HG03097 (cell line): Measurements from ENCODE around the gene ACKR2.
"Not testable (repeated sequence)": the region's sequence is repeated elsewhere in the genome, so short reads cannot be mapped to it uniquely, and the experiment has no call there.

Source experiments
- ATAC-seq: cut with Tn5 transposase; IDR thresholded peaks from one replicate; pipeline ENCODE4 v1.9.1; 2021; ENCODE audit not compliant: unreplicated experiment, low FRiP score

Gene ACKR2

DNA sequence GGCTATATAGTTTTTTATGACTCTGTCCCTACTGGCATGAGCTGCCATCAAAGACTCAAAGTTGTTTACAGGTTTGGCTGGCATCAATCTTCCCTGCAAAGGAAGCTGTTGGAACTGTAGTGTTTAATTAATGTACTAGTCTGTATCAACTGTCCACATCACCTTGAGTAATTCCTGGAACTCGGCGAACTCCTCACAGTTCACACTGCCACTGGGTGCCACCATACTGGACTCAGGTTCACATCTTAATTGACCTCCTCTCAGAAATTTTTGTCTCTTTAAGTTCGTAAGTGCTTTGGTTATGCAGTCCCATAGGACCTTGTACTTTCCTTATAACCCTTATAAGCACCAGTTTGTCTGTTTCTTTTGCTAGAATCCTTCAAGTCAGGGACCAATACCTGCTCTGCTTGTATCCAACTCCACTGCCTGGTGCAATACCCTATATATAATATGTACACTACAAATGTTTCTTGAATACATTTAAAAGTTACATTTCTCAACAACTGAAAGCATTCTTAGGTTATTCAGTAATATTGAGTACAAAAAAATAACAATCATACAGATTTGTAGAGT lies 8.1 kb upstream of the ACKR2 start:
- ATAC-seq, result no peak

DNA sequence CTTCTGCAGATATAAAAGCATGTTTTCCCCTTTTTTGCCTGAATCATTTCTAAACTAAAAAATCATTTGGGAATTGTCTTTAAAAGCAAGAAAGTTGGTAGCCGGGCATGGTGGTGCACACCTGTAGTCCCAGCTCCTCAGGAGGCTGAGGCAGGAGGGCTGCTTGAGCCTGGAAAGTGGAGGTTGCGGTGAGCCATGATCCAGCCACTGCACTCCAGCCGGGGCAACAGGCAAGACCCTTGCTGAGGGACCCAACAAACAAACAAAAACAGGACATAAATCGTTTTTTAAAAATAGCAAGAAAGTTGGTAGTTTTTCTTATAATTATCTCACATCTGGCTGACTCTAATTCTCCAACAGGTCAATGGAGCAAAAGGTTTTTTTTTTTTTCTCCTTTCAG lies 7.5 kb upstream of the ACKR2 start:
- no peak for ATAC-seq

DNA sequence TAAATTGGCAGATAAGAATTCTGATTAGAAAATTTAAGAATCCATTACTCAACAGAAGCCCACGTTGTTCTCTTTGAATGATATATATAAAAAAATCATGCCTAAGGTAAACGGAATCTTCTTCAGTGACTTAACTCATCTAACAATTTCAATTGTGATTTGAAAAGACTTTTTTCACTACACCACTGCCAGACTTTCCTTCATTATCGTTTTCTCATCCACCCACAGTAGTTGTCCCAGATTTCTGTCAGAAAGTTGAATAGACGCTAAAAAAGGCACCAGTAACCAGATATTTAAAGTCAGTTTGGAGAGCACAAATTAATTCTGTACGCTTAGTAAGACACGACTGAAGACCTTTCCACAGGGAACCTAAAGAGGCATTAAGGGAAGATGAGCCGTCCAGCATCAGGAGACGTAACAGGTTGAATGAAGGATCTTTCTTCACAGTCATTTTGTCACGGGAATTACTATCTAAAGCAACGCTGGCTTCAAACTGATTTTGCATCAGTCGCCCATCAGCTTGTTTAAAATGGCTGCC lies 6.3 kb upstream of the ACKR2 start:
- ATAC-seq, result no peak

DNA sequence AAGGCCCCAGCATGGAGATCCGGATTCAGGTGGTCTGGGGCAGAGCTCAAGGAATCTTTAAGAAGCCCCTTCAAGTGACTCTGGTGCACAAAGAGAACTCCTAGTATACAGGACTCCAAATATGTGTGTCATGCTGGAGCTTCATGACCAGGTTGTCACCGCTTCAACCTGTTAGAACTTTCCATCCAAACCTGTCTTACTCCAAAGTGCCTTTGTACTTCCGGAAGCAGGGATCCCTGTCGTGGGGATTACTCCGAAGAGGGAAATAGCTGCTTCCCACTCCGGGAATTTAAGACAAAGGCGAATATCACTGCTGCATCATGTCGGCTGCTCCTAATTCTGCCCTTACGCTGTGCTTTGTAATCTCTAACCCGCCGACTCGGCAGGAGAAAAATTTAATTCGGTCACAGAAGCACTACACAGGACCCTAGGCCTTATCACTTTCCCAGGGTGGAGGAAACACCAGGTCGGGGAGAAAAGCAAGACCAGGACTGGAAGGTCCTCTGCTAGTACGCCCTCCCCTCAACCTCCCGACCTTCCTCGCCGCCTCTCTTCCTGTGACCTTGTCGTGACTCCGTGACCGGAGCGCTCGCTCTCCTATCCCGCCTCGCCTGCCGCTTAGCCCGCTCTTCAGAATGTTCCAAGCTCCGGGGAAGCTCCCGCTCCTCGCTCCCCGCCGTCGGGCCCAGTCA lies 5.7 kb upstream of the ACKR2 start:
- ATAC-seq, result peak; percentile 23

DNA sequence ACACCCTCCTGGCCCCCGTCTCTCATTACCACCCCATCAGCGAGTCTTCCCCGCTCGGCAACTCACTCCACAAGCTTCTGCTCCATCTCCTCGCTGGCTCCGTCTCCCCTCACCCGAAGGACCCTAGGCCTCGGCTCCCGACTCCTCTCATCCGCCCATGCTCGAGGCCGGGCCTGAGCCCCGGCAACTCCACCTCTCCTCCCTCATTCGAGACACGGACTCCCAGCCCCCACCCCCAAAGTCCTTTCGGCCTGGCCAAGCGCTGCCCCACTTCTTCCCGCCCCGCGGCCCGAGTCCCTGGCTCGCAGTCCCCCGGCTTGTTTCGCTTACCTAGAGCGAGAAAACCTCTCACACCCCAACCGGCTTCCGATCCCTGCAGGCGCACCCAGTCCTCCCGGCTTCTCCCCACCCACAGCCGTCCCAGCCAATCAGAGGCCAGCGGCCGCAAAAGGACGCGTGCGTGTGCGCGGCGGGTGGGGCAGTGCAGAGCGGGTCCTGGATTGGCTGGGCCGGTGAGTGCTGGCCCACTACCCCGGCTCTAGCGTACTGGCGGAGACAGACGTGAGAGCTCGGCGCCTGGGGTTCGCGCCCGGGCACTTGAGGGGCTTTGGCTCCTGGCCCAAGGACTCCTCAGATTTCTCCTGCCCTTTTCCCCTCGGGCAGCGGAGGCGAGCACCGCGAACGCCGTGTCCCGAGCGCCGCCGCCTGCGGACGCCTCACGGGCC lies 5.0 kb upstream of the ACKR2 start, which contains the start of gene HIGD1A:
Gene HIGD1A (minus strand): TSS at position 385 of the 725 bp plus-strand sequence. CDS start 10,237 bp downstream, outside the sequence.
- peak; percentile 99 for ATAC-seq

DNA sequence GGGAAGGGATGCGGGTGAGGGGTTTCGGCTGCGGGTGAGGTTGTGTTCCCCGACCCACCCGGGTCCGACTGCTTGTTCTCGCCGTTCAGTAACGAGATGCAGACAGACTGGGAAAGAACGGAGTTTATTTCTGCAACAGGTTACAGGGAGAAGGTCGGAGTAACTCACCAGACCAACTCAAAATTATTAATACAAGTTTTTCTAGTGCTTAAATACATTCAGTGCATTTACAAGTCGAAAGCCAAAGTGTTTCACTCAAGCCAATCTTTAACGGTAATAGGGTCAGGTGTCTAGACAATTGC lies 4.5 kb upstream of the ACKR2 start:
- no peak for ATAC-seq

DNA sequence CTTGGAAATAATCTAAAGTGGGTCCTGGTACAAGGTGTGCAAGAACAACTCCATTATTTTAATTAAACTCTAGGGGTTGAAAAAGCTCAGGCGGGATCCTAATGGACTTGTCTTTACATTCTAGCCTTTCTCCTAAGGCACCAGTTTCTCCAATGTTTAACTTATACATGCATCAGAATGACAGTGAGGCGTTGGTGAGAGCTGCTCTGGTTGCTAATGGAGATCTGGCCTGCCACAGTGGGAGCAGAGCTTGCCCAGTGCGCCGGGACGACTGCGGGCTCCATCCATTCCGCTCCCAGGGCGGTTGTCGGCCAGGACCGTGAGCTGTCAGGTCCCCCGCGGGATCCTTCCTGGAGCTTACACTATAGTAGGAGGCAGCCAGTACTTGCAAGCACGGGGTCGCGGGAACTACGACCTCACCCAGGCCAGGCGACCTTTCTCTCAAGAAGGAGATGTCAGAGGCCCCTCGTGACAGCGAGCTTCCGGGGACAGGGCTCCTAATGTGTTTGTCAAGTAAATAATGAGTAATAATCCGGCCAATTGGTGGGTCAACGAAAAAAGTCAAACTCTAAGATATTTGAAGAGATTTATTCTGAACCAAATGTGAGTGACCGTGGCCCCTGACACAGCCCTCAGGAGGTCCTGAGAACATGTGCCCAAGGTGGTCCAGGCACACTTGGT lies 4.0 kb upstream of the ACKR2 start:
- no peak for ATAC-seq

DNA sequence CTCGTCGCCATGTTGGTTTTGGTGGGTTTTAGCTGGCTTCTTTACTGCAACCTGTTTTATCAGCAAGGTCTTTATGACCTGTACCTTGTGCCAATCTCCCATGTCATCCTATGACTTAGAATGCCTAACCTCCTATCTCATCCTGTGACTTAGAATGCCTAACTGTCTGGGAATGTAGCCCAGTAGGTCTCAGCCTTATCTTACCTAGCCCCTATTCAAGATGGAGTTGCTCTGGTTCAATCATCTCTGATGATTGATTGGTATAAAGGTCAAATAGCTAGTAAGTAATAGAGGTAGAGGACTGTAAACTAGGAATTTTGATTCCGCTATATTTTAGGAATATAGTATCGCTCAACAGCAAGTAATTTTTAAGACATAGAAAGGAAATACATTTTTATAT lies 1.3 kb upstream of the ACKR2 start:
- no peak for ATAC-seq

DNA sequence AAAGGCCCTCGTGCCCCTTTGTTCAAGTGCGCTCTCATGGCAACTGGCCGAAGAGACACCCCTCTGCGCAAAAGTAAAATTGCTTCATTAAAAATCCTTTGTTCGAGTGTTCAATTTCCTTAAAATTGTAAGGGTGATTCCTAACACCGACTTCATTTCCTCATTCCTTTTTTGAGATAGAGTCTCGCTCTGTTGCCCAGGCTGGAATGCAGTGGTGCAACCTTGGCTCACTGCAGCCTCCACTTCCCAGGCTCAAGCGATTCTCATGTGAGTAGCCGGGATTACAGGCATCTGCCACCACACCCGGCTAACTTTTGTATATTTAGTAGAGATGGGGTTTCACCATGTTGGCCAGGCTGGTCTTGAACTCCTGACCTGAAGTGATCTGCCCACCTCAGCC lies 1.5 kb downstream of the ACKR2 start:
- ATAC-seq, result not testable (repeated sequence)

DNA sequence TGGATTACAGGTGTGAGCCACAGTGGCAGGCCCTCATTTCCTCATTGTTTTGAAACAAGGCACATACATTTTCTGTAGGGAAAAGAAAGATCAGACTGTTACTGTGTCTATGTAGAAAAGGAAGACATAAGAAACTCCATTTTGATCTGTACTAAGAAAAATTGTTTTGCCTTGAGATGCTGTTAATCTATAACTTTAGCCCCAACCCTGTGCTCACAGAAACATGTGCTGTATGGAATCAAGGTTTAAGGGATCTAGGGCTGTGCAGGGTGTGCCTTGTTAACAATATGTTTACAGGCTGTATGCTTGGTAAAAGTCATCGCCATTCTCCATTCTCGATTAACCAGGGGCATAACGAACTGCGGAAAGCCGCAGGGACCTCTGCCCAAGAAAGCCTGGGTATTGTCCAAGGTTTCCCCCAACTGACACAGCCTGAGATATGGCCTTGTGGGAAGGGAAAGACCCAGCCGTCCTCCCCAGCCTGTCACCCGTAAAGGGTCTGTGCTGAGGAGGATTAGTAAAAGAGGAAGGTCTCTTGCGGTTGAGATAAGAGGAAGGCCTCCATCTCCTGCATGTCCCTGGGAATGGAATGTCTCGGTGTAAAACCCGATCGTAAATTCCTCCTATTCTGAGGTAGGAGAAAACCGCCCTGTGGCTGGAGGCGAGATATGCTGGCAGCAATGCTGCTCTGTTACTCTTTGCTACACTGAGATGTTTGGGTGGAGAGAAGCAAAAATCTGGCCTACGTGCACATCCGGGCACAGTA lies 2.1 kb downstream of the ACKR2 start:
- not testable (repeated sequence) for ATAC-seq

DNA sequence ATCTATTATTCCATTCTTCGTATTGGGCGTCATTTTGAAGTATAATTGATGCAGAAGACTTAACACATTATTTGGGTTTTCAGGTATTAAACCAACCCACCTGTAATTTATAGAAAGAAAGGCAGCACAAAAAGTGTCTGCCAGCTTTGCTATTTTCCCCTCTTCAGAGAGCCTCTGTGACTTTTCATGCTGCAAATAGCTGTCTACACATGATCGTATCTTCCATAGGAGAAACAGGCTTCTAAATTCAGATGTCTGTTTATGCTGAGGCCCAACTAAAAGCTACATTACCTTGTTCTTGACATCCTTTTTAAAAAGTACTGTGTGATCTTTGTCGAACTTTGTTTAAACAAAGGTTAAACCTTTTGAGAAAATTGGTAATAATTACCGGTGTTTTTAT lies 5.0 kb downstream of the ACKR2 start:
- ATAC-seq, result no peak

DNA sequence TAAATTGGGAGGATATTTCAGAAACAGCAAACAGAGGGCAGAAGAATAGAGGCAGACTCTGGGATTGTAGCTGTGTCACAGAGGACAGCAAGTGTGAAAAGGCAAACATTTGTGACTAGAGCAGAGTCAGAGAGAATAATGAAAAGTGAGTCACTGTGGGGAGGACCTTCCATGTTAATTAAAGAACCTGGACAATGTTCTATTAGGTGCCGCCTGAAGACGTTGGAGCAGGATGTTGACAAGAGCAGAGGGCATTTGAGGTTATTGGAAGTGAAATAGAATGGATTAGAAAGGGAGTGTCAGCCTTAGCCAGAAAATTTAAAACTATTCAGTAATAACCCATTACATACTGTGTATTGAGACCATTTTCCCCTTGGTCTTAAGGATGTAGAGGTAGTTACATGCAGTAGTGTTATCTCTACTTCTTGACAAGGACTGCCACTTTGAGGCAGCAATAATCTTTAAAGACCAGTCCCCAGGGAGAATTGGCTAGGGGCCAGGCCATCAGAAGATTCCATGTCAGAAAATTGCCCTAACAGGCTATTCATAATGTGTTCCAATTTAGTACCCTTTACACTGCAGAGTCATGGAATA lies 5.8 kb downstream of the ACKR2 start:
- no peak for ATAC-seq

DNA sequence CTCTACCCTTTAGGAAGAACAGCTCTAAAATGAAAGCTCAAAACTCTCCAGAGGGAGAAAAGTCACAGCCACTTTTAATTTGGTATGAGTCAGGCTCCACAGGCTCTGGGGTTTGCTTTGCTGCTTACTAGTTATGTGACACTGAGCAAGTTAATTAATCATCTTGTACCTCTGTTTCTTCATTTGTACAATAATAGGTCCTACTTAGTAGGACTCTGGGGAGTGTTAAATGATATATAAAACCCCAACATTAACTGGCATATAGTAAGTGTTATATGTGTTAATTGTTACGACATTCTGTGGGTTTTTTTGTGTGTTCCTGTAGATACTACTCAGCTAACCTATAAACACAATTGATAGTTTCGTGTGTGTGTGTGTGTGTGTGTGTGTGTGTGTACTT lies 6.6 kb downstream of the ACKR2 start:
- ATAC-seq, result no peak

DNA sequence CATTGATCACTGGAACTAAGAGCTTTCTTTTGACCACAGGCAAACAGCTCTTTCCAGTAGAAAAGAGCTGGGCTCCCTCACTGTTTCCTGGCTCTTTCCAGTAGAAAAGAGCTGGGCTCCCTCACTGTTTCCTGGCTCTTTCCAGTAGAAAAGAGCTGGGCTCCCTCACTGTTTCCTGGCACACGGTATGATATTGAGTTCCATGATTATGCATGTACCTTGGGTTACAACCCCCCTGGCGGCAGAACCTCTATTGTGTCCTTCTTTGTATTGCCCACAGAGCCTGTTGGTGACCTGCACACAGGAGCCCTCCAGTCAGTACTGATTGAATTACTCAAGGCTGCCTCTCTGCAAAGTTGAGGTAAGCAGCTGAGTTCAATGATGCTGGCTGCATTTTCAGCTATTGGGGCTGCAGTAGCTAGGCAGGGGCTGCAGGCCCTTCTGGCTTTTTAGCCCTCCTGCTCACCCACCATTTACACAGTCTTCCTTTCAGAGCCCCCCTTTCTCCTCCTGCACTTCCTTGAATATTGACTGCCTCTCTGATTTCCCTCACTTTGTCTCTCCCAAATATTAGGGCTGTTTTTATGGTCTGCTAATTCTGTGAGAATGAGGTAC lies 10.2 kb downstream of the ACKR2 start:
- ATAC-seq, result no peak

DNA sequence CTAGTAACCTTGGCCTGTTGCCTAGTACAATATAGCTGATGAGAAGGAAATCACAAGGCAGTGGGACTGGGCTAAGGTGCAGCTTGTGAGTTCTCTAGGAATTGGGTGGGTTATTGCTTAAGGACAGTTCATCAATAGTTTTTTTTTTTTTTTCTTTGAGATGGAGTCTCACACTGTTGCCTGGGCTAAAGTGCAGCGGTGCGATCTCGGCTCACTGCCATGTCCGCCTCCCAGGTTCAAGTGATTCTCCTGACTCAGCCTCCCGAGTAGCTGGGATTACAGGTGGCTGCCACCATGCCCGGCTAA lies 11.5 kb downstream of the ACKR2 start:
- no peak for ATAC-seq

DNA sequence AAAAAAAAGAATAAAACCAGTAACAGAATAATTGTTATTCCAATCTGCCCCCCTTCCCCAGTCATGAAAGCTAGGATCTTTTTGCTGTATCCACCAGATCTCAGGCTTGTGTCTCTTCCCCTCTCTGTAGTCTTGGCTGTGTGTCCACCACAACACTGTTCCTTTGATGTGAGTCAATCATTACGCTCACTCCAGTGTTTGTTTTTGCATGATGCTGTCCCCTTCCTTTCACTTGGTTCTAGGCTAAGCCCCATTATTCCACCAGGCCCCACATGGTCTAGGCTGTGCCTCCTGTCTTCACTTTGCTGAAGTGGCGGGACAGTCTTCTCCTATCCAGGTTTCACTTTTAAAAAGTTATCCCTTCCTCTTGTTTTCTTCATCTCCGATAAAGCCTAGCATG lies 13.6 kb downstream of the ACKR2 start:
- no peak for ATAC-seq

DNA sequence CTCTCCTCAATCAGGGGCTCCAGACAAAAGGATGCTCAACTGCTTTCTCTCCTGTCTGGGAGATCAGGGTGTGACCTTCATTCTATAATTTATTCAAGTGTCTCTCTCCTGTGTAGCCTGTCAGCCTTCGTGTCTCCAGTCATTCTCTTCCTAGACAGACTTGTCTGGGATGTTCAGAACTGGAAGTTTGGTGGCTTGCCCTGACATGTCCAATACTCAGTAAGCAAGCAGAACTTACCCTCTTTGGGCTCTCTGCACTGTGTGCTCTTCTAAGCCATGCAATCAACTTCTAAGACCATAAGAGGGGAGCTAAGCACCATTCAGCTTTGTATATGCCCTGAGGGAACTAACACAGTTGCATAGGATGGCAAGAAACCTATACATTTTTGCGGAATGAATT lies 14.1 kb downstream of the ACKR2 start:
- no peak for ATAC-seq

DNA sequence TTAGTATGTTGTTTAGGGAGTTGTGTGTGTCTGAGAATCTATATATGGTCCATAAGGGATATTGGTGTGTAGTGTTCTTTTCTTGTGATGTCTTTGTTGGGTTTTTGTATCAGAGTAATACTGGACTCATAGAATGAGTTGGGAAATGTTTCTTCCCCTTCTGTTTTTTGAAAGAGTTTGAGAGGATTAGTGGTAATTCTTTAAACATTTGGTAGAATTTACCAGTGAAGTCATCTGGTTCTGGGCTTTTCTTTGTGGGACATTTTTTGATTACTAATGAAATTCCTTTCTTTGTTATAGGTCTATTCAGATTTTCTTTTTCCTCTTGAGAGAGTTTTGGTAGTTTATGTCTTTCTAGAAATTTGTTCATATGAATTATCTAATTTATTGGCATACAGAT lies 16.9 kb downstream of the ACKR2 start:
- ATAC-seq, result no peak

DNA sequence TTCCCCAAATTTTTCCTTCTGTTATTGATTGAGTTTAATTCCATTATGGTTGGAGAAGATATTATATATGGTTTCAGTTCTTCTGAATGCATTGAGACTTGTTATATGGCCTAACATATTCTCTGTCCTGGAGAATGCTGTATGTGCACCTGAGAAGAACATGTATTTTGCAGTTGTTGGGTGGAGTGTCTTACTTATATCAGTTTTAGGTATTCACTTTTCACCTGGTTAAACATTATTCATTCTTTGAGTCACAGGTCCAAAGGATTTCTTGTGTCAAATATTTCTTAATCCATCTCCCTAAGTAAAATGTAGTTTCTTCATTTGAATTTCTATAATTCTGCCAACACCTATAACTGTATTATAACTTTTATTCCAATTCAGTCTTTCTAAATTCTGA lies 17.8 kb downstream of the ACKR2 start:
- no peak for ATAC-seq

DNA sequence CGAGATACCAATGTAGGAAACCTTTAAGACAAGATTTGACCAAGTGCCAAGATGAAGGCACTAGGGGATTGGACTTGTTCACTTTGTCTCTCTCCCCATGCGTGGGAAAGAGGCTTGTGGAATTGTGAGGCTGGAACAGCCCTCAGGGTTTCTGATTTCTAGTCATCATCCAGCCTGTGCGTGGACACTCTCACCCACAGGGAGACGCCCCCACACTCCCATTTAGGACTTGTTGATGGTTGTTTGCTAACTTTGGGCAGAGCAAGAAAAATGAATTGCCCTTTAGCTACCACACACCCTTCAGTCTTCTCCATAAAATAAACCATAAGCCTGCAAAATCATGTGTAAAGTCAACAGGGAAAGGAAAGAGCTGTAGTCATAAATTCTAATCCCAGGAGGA lies 18.4 kb downstream of the ACKR2 start:
- ATAC-seq, result no peak
